HG03097 (cell line): ENCODE measurements around the gene ELF1.

Experiments used
- ATAC-seq: cut with Tn5 transposase; IDR thresholded peaks from one replicate; pipeline ENCODE4 v1.9.1; 2021; ENCODE audit not compliant: unreplicated experiment, low FRiP score

Gene ELF1

GRCh38 chr13:41008349-41008980 is 10.7 kb downstream of the ELF1 start:
- no peak for ATAC-seq

DNA sequence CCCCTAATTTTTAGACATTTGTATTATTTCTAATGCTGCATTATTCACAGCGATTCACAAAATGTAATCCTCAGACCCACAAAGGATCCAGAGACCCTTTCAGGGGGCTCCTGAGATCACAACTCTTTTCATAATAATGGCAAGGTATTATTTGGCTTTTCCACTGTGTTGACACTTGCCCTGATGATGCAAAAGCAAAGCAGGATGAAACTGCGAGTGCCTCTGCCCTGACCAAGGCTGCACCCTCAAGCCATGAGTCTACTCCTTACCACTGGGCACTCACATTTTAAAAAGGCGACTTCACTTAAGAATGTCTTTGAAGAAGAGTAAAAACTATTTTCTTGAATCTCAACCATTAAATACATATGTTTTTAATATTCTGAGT is 11.4 kb downstream of the ELF1 start:
- no peak for ATAC-seq

GRCh38 chr13:41006978-41007743 is 12.0 kb downstream of the ELF1 start:
- ATAC-seq: no peak

GRCh38 chr13:41006306-41006705 is 12.8 kb downstream of the ELF1 start:
- no peak for ATAC-seq

DNA sequence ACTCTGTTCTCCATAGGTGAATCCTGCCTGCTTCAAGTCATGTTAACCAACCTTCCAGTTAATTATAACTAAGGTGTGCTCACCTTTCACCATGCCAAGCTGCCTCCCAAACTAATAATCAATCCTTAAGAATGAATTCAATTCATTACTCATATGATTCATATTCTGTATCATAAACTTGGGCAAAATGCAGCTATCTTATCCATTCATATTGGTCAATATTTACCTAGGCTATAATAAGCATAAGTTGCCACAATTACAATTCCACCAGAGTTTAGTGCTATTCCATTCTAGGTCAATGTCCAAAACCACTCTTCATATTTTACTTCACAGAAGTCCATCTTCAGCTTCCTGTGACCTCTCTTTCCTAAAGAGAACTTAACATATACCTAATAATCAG is 13.4 kb downstream of the ELF1 start:
- ATAC-seq: no peak

GRCh38 chr13:41004875-41005693 is 14.0 kb downstream of the ELF1 start:
- ATAC-seq: peak; percentile 54

- no peak for ATAC-seq
Observed at GRCh38 chr13:41002606-41003005, 16.5 kb downstream of the ELF1 start.

GRCh38 chr13:41001695-41002094 is 17.4 kb downstream of the ELF1 start:
- no peak for ATAC-seq

GRCh38 chr13:40999416-40999815 is 19.7 kb downstream of the ELF1 start:
- ATAC-seq: no peak

DNA sequence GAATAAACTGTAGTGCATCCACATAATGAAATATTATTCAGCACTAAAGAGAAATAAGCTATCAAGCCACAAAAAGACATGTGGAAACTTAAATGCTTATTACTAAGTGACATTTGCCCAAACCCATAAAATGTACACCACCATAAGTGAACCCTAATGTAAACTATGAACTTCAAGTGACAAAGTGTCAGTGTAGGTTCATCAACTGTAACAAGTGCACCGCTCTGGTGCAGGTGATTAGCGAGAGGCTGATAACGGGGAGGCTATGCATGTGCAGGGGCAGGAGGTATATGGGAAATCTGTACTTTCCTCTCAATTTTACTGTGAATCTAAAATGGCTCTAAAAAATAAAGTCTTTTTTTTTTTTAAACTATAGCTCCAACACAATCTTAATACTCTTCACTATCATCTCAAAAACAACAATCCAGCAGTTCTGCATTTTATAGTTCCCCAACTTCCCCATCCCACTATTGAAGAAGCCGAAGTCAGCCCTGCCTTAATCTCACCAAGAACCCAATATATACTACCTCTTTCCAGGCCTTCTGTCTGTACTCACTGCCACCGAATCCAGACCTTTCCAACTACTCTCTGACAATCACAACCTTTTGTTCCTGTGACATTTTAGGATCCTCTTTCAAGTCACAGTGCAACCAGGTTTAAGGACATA is 22.6 kb downstream of the ELF1 start:
- no peak for ATAC-seq

DNA sequence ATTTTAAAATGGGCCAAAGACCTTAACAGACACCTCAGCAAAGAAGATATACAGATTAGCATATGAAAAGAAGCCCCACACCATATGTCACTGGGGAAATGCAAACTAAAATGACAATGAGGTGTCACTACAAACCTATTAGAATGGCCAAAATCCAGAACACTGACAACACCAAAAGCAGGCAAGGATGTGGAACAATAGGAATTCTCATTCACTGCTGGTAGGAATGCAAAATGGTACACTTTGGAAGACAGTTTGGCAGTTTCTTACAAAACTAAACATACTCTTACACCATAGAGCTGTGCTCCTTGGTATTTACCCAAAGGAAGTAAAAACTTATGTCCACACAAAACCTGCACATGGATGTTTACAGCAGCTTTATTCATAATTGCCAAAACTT is 23.1 kb downstream of the ELF1 start:
- no peak for ATAC-seq

GRCh38 chr13:40994581-40995230 is 24.4 kb downstream of the ELF1 start:
- ATAC-seq: peak; percentile 43

- no peak for ATAC-seq
Observed at GRCh38 chr13:40993987-40994386, 25.1 kb downstream of the ELF1 start.

DNA sequence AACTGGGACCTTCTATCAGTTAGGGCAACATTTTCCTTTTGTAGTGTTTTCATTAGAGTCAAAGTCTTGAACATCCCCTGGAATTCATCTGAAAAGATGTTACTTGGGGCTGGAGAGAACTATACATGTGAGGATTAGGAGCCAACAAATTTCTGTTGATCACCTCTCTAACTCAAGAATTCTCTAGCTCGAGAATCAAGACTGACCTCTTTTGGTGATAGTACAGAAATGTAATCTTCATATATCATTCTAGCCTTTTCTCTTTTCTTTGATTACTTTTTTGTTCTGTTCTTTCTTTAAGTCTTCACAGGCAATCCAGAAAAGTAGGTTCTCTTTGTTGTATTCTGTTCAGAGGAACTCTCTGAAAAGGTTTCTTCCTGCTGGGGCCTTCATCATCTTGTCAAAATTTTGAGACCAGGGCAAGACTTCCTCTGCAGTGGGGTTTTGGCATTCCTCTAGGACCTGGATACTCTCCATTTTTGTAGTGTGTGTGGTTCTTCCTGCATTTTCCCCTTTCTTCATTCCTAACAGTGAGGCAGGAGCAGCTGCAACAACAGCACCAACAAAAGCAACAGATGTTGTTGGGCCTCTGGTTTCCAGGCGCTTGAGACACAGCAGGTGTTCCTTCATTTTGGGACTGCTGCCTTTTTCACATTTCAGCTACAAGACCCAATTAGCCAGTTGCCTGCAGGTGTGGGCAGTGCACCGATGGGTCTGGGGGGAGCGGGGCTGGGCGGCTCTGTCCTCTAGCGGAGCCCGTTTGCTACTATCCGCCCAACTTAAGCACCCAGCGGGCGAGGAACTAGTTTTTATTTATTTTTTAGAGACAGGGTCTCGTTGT is 26.2 kb downstream of the ELF1 start:
- ATAC-seq: no peak

DNA sequence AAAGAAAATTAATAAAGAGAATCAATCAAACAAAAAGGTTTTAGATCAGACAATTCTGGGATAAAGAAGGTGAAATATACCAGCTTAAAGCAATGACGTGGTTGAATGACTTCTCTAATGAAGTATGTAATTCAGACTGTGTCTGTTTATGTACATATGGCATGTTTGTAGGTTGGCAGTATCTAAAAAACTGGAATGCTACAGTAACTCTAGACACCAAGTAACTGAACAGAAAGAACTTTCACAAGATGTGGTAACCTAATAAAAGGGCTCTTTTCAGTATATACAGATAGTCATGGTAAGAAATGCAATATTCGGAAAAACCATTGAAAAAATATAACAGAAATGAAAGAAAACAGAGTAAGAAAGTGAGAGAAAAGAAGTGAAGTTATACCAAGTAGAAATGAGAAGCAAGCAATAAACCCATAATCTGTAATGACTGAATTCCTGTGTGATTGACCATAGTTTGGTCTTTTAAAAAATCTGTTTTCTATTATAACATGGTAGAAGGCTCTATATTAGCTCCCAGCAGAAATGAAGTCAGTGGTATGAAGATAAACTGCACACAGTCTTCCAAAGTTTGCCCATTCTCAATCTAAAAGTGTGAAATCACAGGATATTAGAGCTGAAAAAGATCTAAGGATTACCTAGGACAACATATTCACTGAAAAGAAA is 31.4 kb downstream of the ELF1 start:
- ATAC-seq: no peak

GRCh38 chr13:40986101-40986856 is 32.8 kb downstream of the ELF1 start:
- ATAC-seq: no peak

DNA sequence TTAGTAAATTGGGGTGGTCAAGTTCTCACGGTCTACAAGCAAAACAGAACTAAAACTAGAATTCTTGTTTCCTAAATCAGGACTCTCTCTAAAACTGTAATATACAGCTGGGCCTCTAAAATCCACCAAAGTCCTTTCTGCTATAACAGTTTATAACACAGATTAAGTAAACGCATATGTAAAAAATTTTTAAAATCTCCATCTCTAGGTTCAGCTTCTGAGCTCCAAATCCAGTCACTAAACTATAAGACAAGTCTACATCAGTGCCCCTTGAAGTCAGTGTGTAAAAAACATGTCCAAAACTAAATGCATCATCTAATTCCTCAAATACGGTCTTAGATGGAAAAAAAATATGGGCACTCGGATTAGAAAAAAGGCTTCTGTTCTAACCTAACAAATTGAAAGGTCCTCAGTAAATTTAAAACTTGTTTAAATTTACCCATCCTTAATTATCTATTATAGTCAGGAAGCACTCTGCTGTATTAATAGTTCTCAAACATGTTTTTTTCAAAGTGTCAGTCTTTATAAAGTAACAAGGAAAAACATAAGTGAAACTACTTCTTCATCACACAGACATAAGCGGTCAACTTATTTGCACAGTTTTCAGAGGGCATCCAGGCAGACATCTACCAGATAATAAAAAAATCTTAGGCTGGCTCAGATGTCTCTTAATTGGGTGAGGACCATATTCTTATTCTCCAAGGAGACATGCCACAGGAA is 33.6 kb downstream of the ELF1 start:
- no peak for ATAC-seq
